Raji (cell line): ENCODE results near the gene DOK6.

Experiments used
- POLR2A ChIP-seq: IDR thresholded peaks from 2 replicates; pipeline ENCODE4 v1.6.1; 2011; ENCODE audit warnings: low read depth, low read length, control low read depth; ENCODE audit not compliant: insufficient read depth

The DOK6 gene

DNA sequence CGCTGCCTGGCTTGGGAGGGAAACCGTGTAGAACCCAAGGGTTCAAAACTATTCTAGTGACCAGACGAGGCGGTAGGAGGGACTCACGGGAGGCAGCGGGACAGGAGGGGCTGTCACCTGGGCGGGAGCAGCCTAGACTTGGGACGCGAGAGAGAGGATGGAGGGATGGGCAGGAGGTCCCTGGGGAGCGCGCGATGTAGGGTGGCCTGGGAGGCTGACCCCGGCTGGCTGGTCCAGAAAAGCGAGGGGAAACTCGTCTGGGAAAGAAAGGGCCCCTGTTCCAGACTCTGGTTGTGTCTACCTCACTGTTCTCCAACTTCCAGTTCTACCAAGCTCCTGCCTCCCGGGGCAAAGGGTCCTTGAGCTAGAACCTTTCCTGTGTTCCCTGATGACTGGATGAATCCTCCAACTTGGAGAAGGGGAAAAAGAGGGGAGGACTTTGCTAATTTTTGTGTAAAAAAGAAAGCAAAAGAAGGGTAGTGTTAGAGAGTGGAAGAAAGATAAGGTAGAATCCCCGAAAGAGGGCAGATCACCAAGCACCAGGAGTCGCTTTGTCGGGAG, 1.4 kb downstream of the DOK6 start:
- TF ChIP-seq POLR2A, result no peak

DNA sequence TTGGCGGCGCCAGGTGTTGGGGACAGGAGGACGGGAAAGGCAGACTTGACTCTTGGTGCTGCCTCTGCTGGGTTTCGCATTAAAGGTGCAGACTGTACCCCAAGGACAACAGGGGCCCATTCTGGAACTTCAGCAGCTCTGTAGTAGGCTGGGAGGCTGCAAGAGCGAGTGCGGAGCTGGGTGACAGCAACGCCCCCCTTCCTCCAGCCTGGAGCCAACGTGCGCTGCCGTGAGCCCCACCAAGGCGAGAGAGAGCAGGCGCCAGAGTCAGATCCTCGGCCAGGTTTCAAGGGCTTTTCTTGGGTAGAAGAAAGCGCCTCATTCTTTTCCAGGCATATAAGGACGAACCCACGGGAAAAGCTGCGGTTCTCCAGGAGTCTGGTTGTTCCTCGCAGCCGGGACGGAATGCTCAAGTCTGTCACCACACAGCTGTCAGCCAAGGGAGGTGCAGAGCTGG, 1.9 kb downstream of the DOK6 start:
- no peak for TF ChIP-seq POLR2A

DNA sequence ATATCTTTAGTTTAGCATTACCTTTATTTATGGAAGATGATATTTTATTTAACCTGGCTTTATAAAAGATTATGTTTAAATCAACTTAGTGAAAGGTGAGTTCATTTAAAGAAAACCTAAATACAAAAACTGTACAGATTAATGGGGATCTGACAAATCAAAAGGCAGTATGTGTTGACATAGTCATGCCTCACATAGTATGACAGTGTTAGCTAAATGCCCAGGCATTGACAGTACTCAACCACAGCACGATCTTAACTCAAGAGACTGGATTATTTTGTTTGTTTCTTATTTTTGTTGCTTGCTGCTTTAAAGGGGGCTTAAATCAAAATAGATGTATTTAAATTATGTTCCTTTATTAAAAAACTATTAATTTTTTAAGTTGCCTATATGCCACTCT, 7.8 kb downstream of the DOK6 start:
- no peak for TF ChIP-seq POLR2A

DNA sequence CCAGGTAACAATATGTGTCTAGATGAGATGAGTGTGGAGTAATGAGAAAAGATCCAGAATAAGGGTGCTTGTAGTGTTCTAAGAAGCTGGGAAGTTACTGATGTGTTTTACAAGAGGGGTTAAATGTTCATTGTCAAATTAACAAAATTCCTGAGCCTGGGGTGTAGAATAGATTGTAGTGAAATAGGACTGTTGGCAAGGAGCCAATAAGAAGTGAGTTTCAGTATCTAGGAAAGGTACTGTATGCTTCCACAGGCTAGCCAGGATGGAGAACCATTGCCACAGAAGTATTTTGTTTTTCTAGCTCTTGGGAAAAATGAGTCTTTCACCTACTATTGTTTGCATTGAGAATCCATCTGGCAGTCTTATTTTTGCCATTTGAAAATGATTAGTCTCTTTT, 10.5 kb downstream of the DOK6 start:
- TF ChIP-seq POLR2A, result no peak

DNA sequence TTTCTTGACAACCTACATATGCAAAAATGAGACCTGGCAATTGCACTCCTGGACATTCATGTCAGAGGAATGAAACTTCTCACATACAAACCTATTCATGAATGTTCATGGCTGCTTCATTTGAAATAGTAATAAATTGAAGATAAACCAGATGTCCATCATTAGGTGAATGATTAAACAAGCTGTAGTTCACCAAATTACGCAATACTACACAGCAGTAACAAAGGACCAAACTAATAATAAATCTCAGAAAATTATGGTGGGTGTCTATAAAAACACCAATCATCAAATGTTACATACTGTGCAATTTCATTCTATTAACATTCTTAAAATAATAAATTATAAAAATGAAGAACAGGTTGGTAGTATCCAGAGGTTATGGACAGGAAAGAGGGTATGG, 13.5 kb downstream of the DOK6 start:
- no peak for TF ChIP-seq POLR2A

DNA sequence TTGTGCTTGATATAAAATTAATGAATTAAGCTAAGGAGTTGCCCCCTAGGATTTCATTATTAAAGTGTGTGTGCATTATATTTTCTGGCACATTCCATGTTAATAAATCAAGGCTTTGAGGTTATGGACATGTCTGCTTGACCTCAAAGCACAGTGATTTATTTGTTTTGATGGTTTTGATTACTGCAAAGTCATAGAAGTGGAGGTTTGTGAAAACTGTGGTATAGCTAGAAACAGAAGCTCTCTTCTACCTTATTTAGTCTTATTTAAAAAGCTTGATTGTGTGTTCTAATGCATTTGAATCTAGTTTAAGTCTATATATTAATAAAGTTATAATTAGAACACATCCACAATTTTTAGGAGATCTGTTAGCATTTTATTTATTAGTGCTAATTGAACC, 32.2 kb downstream of the DOK6 start:
- no peak for TF ChIP-seq POLR2A

DNA sequence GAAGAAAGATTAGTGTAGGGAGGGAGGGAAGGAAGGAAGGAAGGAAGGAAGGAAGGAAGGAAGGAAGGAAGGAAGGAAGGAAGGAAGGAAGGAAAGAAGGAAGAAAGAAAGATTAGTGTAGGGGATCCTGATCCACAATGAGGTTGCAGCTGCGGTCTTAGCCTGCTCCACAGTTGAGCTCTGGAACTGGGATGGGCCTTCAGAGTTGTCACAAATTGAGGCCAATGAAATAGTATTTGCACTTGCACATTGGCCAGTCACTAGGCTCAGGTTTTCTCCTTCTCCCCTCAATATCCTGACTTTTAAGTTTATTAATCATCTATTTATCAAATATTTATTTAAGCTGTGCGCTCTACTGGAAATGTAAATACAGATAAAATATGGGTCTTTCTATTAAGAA, 34.3 kb downstream of the DOK6 start:
- no peak for TF ChIP-seq POLR2A

DNA sequence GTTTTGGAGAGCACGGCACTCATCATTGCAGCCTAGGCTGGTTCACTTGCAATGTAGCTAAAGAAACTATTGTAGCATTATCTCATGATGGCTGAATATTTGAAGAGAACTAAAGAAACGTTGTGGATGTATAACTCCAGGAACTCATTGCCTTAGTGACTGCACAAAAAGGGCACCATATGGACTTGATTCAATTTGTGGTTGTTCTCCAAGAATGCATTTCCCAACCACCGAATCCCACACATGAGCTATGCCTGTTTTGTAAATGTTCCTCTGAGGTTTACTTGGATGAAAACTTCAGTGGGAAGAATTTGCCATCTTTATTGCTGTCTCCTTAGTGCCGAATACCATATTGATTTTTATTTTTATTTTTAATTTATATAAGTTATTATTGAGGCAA, 43.5 kb downstream of the DOK6 start:
- no peak for TF ChIP-seq POLR2A

DNA sequence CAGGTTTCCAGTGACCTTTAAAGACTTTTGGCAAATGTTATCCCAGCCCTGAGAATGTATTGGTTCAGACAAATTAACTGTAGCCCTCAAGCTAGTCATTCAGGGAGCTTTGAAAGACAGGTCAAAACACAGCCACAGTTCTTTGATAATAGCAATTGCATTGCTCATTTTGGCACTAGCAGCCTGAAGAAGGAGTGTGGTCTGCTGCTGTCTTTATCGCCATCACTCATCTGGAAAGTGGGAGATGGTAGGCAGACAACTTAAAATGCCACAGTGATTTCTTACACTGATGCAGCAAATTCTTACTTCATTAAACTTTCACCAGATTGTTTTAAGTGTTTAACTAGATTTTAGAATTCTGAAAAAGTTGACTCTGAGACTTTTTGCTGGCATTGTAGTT, 47.2 kb downstream of the DOK6 start:
- TF ChIP-seq POLR2A, result no peak

DNA sequence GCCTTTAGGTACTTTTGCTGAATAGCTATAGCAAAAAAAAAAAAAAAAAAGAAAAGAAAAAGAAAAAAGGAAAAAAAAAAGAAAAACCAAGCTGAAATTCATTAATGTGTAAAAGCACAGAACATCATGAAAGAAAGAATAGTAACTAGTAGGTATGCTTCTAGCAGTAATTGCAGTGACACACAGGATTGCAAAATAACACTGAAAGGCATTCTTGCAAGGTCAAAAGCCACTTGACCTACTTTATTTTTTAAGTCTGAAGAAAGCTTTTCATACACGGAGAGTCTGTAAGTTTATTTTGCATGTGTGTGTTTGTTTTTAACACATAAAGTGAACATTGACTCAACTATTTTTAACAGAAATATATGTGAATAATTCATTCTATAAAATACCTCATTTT, 54.4 kb downstream of the DOK6 start:
- no peak for TF ChIP-seq POLR2A

DNA sequence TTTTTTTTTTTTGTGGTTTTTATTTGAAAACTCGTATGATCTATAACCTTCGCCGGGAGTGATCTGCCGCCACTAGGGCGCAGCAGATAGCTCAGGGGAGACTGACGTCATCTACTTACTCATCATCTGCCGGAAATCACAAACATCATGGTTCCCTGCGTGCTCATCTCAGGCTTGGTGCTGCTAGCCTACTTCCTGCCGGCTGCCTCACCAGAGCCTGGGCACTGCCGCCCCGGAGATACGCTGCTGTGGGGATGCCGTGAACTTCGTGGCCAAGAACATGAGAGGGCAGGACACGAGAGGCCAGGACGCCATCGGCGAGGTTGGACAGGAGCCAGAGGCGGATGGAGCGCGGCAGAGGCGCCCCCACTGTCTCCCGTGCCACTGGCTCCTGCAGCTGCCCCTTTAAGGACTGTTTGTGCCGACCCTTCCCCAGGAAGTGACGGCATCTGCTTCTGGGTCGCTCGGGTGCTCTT, 68.8 kb downstream of the DOK6 start:
- no peak for TF ChIP-seq POLR2A

DNA sequence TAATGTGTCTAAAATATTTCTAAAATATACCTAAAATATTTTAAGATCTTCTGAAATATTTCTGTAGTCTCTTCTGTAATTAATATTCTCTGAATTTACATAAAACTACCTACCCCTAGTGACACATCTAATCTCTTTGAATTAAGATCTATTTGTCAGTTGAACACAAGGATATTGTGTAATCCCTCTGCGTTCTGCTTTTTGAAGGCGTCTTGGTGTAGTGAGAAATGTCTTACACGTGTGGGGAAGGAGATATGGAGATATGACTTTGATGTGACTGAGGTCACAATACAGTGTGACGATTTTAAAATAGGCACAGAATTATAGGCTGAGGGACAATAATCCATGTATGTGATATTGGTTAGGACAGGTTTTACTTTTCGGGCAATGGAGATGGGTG, 79.8 kb downstream of the DOK6 start:
- TF ChIP-seq POLR2A, result no peak

DNA sequence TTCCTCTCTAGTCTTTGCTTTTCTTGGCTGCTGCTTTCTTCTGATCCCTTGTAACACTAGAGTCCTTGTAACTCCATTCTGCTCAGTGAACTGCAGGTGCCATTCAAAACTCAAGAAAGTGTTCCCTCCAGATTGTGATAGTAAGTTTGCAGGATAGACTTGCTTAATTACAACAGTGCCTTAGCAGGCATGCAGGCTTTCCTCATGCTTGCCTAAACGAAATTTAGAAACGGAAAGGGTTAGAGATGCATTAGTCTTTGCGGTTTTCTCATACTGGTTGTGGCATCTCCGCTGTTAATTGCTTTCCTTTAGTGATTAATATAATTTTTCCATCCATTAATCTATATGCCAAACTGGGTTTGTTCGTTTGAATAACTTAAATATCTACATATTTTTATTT, 82.9 kb downstream of the DOK6 start:
- no peak for TF ChIP-seq POLR2A

DNA sequence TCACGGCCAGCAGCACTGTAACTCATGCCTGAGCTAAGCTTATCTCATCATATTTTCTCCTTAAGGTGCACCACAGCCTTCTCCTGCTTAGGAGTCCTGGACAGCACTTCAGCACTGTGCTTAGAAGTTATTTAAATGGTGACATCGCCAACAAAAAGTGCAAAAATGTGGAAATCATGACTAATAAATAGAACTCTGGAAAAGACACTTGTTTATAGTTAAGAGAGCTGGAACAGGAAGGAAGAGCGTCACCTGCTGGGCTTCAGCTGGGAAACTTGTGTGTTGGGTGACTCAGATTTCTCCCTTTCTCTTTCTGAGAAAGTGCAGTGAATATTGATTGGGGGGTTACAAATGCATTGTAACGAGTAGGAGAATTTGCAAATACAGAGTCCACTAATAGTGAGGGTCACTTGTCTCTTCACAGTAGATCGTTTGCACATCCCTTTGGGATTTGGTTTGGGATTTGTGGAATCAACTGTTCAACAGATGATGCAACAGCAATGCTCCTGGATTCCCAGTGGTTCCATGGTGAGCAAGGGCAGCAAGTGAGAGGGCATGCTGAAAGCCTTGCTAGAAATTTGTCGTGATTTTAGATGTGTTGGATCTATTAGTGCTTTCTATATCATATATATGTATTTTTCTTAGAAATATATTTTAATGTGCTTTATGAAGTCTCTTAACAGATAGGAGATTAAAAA, 84.2 kb downstream of the DOK6 start:
- TF ChIP-seq POLR2A, result no peak

DNA sequence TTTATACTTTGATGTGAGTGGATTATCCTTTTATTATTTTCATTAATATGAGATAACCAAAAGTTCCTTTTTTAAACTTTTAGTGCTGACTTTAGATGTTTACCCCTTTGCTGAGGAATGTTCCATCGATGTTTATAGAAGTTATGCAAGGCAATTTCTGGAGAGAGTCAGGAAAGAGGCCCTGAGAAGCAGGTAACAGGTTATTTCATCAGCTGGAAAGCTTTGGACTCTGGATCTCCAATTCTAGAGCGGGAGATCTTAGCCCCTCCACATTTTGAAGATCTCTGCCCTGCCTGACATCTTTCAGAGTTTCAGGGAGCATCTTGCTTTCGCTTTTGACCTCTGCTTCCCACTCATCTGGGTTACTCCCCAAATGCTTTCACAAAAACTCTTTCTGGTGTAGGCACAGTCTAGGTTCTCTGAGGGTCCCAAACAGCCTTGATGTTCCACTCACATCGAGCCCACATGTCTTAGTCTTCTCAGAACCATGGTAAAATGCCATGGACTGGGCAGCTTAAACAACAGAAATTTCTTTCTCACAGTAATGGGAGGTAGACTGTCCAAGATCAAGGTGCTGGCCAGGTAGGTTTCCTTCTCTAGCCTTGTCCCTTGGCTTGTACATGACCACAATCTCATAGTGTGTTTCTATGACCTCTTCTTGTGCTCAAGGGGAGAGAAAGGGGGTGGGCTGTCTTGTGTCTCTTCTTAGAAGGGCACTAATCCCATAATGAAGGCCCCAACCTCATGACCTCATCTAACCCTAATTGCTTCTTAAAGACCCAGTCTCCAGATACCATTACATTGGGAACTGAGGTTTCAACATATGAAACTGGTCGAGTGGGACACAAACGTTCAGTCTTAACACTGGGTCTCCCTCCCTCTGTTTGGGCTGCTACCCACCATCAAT, 87.1 kb downstream of the DOK6 start:
- TF ChIP-seq POLR2A, result no peak

DNA sequence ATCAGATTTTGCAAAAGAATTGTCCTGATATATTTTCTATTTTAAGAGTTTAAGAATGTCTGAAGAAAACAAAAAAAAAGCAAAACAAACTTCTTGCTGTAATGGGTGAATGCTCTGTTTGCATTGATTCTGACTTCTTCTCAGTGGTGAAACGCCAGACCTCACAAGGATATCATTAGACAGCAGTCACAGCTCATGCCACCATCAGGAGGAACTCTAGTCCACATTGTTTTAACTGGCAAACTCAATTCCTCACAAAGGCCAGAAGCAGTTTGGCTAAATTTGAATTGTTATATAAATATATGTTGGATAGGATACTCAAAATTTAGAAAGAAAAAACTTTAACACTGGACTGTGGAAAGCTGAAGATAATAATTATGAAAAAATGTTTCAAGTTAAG, 89.4 kb downstream of the DOK6 start:
- no peak for TF ChIP-seq POLR2A
